A204.1 (cell line): ENCODE measurements around the gene NEK11.

Experiments used
- FAIRE-seq: peaks from 2 replicates; lab custom pipeline; 2012; peaks lifted over from hg19 to GRCh38; lab: Jason Lieb, UNC

NEK11 gene

DNA sequence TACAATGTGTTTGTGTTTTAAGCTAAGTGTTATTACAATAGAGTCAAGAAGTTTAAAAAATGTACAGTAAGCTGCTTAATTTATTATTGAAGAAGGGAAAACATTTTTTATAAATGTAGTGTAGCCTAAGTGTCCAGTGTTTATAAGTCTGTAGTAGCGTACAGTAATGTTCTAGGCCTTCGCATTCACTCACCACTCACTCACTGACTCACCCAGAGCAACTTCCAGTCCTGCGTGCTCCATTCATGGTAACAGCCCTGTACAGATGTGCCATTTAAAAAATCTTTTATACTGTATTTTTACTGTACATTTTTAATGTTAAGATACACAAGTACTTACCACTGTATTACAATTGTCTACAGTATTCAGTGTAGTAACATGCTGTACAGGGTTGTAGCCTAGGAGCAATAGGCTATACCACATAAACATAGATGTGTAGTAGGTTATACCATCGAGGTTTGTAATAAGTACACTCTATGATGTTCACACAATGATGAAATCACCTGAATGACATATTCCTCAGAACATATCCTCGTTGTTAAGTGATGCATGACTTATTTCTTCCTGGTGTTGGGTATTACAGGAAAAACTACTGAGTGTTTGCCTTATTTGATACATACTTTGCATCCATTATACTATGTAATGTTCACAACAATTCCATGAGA is 198.3 kb downstream of the NEK11 start:
- no peak for FAIRE-seq

DNA sequence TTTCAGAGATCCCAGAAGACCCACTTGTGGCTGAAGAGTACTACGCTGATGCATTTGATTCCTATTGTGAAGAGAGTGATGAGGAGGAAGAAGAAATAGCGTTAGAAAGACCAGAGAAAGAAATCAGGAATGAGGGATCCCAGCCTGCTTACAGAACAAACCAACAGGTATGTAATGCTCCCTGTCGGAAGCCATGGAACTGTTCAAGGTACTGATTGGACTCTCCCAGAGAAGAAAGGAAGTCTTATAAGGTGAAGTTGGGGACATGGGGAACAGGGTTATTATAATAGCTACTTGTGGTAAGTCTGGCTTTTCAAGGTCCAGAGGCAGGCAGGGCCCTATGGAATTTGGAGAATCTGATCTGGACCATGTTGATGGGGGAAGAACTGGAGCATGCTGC is 201.8 kb downstream of the NEK11 start:
- FAIRE-seq: no peak

DNA sequence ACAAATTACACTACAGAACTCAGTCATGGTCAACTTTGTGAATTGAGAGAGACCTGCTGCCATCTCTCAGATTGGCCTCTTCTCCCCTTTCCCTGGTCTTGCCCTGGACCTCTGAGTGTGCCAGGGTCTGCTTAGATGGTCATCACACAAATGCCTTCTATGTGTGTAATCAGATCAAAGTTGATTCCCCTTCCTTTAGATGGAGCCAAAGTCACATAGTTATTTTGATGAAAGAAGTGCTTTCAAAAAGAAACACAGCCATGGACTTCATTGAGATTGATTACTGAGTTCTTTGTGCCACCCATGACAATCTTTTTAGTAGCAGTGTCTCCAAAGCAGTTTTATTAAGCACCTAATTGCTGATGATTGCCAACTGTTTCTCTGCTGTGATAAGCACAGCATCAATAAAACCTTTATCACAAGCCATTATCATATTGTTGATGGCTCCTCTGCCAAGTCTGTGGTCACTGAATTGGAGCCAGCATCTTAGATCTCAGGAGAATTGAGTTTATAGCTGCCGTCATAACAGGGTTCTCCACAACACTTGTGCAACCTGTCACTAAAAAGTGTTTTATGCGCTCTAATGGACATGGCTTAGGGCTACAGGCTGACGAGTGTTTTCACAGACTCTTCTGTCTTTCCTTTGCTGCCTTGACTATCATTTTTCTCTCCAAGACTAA is 205.2 kb downstream of the NEK11 start:
- no peak for FAIRE-seq

DNA sequence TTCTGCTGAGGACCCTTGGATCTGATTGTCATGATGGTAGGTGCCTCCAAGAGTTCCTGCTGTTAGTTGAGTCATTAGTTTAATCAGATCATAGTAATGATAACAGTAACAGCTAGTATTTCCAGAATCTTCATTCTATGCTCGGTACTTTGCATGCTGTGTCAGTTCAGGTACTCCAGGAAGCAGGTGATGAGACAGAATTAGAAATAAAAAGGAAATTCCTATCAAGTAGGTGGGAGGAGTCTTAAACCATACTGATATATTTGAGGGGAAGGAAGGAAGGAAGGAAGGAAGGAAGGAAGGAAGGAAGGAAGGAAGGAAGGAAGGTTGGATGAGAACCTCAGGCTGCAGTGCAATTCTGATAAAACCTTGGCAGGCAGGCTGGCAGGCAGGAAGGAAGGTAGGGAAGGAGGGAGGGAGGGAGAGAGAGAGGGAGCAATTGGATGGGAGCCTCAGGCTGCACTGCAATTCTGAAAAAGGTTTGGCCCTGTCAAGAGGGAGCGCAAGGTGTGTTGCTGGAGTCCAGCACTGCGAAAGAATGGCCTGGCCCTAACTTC is 206.1 kb downstream of the NEK11 start:
- no peak for FAIRE-seq

DNA sequence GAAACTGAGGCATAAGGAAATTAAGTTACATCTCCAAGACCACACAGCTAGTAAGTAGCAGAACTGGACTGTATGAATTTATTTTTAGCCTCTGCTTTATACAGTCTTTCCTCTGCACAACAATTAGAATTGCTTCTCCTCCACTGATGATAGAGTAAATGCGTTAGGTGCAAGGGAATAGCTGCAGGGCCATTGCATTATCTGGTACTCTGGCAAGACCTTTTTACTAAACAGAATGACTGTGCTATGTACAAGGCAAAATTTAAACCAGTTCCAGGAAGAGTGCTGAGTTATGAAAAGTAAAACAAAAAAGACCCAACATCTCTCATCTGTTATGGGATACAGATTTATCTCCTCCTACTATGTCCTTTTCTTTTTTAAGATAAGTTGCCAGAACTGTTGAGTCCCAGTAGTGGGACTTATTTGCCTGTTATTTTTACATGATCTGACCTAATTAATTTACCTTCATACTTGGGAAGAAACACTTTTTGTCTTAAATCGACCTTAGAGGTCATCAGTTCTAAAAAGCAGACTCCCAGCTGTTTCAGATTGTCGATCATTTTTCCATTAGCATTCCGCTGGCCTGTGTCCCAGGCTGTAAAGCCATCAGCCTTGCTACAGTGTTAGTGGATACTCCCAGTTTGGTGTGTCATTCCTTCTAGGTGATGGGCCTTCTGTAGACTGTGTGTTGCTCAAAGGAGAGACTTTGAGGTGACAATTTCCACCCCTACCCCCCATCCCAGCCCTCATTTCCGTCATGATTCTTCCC is 207.4 kb downstream of the NEK11 start:
- FAIRE-seq: no peak

DNA sequence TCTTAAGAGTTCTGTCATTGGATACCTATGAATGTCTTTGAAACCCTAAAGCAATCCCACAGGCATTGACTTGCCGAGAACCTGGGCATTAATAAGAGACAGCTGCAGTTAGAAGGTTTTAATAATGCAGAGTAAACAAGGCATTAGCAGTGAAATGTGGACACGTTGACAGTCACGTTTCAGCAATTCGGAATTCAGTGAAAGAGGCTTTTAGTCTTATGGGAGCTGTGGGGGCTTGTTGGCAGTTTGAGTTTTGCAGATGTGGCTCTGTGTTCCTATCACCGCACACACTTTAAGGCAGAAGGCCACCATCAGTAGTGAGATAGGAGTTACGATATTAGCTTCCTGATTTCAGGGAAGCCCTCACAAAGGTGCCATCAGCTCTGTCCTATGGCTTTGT is 209.7 kb downstream of the NEK11 start:
- FAIRE-seq: no peak

DNA sequence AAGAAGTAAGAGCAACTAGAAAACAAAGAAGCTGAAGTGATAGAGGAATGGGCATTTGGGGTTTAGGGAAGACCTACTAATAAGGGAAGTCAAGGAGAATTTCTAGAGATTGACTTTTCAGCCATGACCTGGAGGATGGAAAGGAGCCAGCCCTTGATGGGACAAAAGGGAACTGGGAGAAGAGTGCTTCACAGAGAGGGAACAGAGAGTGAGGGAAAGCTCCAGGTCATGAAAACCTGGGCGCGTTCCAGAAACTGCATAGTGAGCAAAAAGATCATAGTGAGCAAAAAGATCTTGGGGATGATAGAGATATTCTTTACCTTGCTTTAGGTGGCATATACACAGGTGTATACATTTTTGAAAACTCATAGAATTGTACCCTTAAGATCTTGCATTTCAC is 211.8 kb downstream of the NEK11 start:
- no peak for FAIRE-seq

DNA sequence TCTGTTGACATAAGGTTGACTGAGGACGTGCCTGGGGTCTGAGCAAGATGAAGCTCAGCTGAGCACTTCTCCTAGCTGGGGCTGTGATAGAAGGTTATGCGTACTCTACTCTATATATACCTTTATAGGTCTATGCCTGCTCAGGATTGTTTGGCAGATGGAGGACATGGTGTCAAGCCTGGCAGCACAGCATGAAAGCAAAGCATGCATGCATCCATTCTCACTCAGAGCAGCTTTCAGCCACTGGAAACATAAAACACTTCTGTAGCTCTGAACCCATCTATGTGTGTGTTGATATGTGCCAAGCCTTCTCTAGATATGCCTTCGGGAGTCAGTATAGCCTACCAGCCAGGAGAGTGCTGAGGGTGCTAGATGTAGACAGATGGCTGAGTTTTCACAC is 212.6 kb downstream of the NEK11 start:
- no peak for FAIRE-seq

DNA sequence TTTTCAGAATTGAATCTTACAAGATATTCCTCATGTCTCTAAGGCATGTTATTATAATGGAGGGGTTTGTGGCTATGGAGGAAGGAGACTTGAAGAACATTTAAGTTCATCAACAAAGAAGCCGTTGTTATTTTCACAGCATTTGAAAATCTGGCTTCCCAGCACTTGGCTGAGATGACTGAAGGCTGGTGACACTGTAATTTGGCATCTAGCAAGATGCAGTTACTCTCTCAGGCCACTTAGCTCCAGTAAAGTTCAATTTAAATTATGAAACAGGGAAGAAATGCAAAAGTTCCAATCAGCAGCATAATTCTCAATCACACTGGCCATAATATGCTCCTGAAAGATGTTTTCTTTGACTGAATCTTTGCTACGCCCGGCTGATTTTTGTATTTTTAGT is 215.5 kb downstream of the NEK11 start:
- no peak for FAIRE-seq

DNA sequence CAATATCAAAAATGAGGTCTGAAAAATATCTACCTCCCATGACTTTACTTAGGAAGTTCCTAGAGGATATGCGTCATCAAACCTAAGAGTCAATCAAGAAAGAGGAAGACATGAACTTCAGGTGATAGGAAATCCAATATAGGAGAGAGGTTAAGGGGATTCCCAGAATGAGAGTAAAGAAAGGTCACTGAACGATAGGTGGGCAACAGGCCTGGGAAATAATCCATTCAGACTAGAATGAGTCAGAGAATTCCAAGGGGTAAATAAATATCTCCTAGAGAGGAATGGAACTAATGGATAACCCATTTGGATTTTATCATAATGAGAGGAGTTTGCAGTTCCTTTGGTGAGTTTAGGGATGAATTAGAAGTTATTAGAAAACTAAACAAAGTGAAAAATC is 223.8 kb downstream of the NEK11 start:
- no peak for FAIRE-seq

DNA sequence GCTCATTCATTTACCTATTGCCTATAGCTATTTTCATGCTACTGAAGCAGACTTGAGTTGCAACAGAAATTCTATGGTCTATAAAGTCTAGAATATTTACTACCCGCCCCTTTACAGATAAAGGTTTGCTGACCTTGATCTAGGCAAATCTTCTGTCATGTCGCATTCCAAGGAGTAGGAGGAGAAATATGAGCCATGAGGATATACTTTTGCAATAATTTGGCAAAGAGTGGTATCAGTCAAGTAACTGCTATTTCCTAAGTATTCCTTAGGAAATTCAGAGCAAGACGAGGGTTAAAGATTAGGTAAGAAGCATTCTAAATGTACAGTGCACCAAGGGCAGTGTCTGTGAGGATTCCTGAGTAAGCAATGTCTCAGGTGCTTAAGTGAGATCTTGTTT is 233.8 kb downstream of the NEK11 start:
- no peak for FAIRE-seq

DNA sequence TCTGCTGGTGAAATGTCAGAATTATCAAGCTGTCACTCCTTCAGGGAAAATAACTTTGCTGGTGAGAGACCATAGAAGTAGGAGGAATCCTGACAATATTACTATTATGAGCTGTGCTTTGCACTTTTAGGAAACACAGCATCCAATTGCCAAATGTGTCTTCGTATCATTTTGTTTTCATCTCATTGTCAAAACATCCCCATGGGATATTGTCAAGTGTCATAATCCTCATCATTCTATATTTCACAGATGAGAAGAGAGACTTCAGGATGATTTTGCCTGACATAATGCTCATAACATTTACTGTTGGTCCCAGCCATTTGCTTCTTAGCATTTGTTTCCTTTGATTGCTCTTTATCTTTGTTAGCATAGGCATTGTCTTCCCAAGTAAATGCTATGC is 234.4 kb downstream of the NEK11 start:
- no peak for FAIRE-seq

DNA sequence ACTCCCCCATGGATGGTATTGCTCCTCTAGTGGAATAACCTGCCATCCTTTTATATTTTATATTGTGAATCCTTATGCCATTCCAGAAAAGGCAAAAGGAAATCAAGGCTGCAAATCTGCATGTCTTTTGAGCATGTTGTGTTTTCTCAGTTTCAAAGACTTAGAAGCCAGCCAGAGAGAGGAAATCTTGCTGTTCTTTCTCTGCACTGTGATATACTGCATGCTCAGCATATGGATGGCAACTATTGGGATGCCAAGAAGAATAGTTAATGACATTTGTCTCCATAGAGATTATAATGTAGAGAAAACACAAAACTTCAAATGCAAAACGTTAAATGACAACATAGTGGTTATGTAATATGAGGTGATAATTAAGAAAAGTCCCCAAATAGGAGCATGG is 248.9 kb downstream of the NEK11 start:
- FAIRE-seq: no peak

DNA sequence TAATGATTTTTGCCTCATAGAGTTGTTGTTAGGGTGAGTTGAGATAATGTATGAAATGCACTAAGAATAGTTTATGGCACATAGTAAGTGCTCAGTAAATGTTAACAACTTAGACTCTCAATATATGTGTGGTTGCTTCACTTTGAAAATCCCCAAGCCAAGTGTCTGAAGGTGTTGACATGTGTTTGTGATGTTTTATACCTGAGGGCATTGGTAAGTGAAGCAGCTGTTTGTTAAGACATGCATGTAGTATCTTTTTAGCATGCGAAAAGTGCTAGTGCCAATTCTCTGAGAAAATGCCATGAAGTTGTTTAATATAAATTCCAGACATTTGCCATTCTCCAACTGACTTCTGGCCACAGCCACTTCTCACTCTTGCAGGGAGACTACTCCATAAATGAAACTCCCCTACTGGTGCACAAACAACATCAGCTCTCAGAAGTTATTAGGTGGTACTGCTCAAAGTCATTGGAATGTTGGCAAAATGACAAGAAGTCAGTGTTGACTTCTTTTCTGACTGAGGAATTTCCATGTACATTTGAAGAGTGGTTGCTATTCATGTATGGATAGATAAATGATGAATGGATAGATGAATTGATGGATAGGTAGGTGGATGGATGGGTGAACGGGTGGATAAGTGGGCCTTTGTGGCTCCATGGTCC is 251.3 kb downstream of the NEK11 start:
- no peak for FAIRE-seq

DNA sequence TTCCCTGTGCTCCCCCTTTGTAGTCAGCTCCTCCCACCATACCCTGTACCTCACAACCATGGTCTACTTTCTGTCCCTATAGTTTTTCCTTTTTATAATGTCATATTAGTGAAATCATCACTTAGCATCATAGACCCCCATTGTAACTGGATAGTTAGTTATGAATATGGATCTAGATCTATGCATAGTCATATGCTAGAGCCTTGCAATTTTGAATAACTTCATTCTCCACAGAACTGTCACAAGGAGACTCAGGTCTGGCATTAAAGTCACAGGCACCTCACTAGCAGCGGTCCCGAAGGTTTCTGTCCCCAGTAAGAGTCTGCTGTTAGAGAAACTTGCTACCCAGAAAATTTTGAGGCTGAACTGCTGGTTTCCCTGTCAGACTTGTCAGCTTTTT is 252.9 kb downstream of the NEK11 start:
- FAIRE-seq: no peak

DNA sequence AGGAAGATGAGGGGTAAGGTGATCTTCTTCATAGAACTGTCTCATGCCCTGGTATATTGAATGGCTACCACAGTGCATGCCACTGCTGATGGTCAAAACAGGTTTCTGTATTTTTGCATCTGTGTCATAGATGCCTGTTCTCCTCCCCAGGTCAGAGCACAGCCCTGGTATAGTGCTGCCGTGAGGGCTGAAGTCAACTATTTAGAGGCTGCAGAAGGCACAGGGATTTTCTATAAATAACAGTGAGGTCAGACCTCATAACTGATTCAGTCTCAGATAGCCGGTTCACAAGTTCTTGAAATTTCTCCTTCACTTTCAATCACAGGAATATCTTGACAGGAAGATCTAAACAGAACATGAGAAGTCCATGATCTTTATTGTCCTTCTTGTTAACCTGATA is 255.7 kb downstream of the NEK11 start:
- no peak for FAIRE-seq

DNA sequence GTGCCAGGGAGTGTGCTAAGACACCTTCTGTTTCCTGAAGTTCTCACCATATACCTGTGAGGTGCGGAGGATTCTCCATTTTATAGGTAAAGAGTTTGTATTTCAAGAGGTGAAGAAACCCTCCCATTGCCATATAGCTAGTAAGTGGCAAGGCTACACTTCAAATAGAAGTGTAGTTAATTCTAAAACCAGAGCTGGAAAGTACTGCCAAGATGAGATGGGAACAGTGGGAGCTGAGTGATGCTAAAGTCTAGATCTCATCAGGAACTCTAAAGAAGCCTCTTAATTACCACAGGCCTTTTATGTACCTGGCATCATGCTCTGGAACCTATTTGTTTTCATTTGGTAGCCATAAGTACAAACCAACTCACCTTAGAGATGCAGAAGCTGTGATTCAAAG is 256.3 kb downstream of the NEK11 start:
- FAIRE-seq: no peak

DNA sequence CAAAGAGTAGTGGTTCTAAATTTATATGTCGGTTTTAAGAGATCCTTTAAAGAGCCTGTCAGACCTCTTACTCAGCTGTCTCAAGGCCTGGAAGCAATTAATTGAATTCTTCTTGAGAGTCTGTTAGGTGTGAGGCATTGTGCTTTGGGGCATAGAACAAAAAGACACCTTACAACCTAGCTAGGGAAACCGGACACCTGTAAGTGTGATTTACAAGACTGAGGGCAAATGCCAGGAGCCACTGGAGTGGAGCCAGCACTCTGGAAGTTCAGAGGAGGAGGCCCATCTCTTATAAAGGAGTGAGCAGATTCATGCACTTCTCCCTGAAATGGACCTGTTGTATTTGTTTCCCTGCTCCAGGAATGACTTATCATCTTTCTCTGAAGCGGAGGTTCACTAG is 257.2 kb downstream of the NEK11 start:
- no peak for FAIRE-seq

DNA sequence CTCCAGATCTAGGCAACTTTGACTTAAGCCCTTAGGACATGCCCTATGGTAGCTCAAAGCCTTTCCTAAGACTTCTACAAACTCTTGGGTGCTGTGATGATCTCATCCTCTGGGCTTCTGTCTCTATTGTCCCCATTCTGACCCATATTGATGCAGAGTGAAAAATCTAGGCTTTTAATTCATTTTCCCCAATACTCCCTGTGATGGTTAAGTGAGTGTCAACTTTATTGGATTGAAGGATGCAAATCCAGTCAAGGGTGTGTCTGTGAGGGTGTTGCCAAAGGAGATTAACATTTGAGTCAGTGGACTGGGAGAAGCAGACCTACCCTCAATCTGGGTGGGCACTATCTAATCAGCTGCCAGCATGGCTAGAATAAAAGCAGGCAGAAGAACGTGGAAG is 257.6 kb downstream of the NEK11 start:
- FAIRE-seq: no peak

DNA sequence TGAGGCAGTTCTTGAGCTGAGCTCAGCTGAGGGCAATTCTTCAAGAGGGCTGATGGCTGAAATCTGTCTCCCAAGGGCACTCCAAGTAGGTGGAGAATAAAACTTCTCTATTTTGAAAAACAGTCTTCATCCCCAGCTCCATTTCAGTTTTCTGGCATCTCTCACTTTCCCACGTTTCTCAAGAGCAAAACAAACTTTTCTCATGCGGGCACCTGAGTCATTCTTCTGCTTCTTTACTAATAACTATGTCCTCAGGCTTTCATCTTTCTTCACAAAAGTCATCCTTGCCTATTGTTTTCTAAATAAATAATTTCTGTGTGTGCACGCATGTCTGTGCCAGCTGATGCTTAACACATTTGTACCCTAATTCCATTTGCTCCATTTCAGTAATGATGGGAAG is 258.8 kb downstream of the NEK11 start:
- no peak for FAIRE-seq

DNA sequence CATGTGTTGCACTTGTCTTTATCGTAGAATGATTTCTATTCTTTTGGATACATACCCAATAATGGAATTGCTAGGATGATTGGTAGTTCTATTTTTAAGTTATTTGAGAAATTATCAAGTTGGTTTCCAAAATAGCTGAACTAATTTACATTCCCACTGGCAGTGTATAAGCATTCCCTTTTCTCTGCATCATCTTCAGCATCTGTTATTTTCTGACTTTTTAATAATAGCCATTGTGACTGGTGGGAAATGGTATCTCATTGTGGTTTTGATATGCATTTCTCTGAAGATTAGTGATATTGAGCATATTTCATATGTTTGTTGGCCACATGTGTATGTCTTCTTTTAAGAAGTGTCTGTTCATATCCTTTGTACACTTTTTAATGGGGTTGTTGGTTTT is 273.2 kb downstream of the NEK11 start:
- FAIRE-seq: no peak

DNA sequence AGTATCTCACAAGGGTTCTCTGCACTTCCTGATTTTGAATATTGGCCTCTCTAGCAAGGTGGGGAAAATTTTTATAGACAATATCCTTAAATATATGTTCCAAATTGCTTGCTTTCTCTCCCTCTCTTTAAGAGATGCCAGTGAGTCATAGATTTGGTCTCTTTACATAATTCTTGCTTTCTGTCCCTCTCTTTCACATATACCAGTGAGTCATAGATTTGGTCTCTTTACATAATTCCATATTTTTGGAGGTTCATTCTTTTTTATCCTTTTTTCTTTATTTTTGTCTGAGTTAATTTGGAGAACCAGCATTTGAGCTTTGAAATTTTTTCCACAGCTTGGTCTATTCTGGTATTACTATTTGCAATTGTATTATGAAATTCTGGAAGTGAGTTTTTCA is 277.2 kb downstream of the NEK11 start:
- no peak for FAIRE-seq

DNA sequence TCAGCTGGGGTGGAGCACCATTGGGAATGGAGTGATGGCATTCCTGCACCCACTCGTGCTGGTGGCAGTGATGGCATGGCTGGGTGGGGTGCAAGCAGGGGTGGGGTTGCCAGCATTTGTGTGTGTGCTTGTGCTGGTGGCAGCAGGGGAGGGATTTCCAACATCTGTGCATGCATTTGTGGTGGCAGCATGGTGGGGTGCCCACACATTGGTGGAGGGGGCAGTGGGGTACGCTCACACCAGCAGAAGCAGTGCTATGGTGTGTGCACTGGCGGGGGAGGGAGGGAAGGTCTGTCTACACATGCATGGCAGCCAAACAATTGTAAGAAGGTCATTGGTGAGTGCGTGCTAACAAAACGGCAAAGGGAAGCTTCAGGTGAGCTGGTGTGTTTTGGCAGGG is 278.2 kb downstream of the NEK11 start:
- FAIRE-seq: no peak
